NK-92 treated with Interleukin-12 subunit alpha and Interleukin-12 subunit beta, amount 100 ng/mL, for 24 hours (cell line): ENCODE measurements around the gene PLD1.
"Not testable (repeated sequence)": the region's sequence is repeated elsewhere in the genome, so short reads cannot be mapped to it uniquely, and the experiment has no call there.

Experiments
- DNase-seq: peaks from one replicate; lab custom pipeline; 2025; lab: John Stamatoyannopoulos, UW

The PLD1 gene

GRCh38 chr3:171809861-171810628, at the start of gene PLD1:
PLD1 (minus strand) TSS chr3:171810483; CDS start chr3:171738051, 72,432 bp downstream.
- DNase-seq, result peak; percentile 15

GRCh38 chr3:171858770-171859169, 48.5 kb upstream of the PLD1 start:
- not testable (repeated sequence) for DNase-seq

- DNase-seq, result no peak
Observed at GRCh38 chr3:171854649-171855305, 44.5 kb upstream of the PLD1 start.

GRCh38 chr3:171851660-171852058, 41.4 kb upstream of the PLD1 start:
- no peak for DNase-seq

DNA sequence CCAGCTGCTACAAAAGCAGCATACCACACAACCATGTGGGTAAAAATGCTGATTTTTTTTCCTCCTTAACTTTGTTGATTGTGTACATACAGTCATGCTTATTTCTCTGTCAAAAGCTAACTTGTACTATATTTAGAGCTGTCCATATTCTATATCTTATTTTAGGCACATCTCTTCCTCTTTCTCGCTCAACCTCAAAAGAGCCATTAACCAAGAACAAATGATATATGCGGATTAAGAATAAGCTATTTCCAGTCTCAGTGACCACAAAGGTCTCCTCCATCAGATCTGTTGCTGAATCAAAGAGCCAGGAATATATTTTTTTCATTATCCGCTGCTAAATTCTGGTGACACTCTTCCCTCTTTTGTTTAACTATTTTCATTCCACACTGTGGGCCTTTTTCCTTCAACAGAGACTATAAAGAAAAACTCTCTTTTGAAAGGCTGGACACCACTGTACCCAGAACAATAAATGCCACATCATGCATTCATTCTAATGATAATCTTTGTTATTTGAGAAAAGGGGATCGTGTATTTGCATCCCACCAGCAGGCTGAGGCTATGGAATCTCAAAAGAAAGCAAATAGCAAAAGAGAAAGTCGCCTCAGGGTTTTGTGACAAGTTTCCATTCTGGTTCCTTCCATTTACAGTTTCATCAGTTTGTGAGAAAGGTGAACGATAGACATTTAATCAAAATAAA, 40.8 kb upstream of the PLD1 start:
- DNase-seq, result no peak

- DNase-seq, result no peak
Observed at GRCh38 chr3:171850320-171850959, 40.2 kb upstream of the PLD1 start.

DNA sequence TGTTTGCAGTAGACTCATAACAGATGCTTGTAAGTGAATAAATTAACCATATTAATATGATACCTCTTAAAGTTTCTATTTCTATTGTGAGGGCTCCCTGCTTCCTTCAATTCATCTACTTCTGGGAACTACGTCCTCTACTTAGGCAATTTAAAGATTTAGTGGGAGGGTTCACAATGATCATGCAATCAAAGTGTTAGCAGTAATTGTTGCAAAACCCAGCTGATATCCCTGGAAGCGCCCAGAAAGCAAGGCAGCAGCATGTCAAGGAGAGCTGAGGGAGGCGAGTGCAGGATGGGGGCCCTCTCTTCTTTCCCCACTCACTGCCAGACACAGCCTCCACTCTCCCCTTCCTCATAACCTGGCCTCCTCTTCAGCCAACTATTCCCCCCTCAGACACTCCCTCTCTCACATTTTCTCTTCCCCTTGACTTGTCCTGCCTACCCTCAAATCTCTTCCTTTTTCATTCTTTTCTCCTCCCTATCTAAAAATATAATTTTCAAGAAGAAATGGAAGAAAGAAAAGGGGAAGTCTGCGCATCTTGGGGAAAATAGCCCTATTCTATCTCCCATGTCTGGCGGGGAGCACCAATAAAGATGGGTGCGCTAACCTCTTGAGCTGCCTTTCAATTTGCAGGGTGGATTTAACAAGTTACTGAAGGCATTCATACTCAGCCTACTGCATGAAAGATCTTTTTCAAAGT, 39.5 kb upstream of the PLD1 start:
- DNase-seq, result no peak

- DNase-seq, result no peak
Observed at GRCh38 chr3:171847595-171848259, 37.4 kb upstream of the PLD1 start.

DNA sequence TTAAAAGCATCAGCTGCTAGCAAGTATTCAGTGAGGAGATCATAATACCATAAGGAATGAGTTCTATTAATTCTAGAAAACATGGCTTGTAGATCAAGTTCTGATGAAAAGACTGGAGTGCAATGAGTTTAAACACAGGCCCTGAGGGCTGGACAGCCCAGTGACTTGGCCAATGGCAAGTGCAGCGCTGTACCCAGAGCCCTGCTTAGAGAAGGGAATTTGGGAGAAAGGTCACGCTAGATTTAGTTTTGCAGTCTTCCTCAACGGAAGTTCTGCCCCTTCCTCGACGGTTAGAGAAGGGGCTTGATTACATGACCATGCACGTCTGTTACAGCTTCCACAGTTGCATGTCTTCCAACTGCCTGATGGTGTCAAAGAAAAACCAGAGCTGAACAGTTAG, 36.9 kb upstream of the PLD1 start:
- no peak for DNase-seq

GRCh38 chr3:171846597-171846996, 36.3 kb upstream of the PLD1 start:
- DNase-seq, result no peak

DNA sequence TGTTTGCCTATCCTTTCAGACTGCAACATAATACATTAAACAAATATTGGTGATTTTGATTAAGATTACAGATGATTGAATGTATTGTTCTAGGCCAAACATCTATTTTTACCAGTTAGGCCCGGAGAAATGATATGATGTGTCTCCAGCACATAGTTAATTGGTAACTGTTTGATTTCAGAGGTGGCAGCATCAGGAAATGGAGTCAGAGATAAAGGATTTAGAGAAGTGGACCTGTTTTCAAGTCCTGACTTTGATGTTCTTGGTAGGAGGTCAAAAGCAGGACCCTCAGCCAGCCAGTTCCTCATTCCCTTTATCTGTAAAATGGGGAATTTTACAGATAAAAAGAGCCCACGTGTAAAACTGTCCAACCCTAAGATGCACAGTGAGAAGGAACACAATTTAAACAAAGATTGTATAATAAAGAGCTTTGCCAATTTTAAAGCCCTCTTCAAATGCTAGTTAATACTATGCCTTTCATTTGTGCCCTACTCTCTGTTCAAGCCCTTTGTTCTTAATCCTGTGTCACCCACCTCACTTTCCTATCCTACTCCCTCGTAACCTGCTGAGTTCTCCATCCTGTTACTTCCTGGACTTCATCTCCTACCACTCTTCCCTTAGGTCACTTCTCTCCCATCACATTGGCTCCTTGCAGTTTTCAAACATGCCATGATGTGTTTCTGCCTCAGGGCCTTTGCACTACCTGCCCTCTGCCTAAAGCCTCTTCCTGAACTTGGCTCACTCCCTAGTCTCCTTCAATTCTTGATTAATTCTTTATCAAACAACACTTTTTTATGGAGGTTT, 35.4 kb upstream of the PLD1 start:
- no peak for DNase-seq

DNA sequence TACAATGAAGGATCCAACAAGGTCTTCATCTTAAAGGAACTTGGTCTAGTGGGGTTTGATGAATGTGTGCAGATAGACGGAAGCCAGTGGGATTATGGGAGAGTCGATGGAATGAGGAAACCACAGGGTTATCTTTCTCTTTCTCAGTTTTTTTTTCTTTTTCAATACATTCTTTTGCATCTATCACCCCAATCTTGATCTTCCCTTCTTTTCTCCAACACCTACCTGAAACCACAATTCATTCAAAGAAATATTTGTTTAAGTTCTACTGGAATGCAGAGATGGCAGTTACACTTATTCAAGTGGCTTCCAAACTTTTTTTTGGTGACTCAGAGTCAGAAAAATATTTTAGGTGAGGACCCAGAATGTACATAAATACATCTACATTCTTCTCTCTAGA, 34.6 kb upstream of the PLD1 start:
- no peak for DNase-seq

DNA sequence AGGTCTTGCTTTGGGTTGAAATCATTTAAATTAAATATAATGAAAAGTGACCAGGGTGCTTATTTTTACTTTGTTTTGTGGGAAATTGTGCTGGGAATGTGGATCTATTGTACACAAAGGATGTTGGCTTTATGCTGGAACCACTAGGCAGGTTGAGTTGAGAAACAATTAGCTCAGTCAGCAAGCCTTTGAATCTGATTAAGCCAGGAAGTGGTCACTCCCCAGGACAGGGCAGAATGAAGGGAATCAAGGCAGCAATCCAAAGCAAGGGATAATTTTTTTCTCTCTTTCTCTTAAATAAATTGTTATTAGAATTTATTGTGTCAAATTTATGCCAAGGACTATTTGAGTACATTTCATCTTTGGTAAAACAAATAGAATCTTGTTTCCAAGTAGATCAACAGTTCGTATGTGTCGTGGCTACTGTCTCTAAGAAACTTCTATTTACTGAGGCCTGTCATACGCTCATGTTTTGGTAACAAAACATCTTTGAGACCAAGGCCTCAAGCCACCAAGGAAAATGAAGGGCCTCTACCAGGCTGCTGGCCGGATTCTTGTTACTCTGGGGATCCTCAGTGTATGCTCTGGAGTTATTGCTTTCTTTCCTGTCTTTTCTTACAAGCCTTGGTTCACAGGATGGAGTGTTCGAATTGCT, 32.7 kb upstream of the PLD1 start, which contains the start of gene TMEM212:
TMEM212 (plus strand) TSS at position 486 of the 655 bp plus-strand sequence; CDS start at position 521, 35 bp downstream.
- no peak for DNase-seq

GRCh38 chr3:171841620-171842000, 31.3 kb upstream of the PLD1 start:
- DNase-seq, result no peak

- no peak for DNase-seq
Observed at GRCh38 chr3:171840811-171841619, 30.7 kb upstream of the PLD1 start.

DNA sequence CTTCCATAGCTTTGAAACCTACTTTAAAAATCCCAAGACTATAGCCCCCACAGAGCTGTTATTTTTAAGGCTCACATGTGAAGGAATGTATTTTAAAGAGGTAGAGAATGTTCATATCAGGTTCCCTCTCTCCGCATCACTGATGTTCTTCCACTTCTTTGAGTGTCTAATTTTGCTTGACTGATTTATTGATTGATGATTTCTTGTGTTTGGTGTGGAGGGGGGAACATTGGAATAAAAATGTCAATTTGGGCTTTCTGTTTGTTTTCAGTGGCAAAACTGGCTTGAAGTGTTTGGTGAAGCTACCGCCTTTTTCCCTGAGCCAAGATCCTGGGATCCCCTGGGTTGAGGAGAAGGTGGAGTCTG, 30.1 kb upstream of the PLD1 start:
- DNase-seq, result no peak

DNA sequence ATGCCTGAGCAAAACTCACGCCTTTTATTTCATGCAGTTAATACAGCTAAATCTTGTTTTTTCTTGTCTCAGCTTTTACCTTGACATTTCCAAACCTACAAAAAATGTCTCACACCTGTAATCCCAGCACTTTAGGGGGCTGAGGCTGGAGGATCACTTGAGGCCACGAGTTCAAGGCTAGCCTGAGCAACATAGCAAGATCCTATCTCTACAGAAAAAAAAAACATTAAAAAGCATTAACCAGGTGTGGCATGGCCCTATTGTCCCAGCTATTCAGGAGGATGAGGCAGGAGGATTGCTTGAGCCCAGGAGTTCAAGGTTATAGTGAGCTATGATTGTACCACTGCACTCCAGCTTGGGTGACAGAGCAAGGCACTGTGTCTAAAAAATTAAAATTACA, 29.0 kb upstream of the PLD1 start:
- no peak for DNase-seq

DNA sequence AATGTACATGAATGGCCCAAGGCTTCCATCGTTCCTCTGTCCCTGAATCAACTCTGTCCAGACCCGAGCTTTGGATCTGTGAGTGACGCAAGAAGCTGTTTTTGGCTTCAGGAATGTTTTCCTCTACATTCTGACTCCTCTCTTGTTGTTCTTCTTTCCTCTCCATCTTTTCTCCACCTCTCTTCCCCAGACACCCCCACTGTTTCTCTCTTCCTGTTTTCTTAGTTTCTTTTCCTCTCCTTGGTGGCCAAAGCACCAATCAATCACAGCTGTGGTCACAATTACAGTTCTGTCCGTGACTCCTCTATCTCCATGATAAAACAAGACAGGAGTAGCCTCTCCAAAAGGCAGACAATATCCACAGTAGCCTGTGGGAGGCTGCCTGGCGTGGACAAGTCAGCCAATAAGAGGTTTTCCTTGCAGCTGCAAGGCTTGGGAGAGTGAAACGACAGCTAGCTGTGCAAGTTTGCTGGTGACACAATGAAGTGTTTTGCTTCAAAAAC, 28.0 kb upstream of the PLD1 start:
- DNase-seq, result no peak

GRCh38 chr3:171837698-171838097, 27.4 kb upstream of the PLD1 start:
- no peak for DNase-seq
